ENCODE results near the gene WAPL.

The WAPL gene, protein sequence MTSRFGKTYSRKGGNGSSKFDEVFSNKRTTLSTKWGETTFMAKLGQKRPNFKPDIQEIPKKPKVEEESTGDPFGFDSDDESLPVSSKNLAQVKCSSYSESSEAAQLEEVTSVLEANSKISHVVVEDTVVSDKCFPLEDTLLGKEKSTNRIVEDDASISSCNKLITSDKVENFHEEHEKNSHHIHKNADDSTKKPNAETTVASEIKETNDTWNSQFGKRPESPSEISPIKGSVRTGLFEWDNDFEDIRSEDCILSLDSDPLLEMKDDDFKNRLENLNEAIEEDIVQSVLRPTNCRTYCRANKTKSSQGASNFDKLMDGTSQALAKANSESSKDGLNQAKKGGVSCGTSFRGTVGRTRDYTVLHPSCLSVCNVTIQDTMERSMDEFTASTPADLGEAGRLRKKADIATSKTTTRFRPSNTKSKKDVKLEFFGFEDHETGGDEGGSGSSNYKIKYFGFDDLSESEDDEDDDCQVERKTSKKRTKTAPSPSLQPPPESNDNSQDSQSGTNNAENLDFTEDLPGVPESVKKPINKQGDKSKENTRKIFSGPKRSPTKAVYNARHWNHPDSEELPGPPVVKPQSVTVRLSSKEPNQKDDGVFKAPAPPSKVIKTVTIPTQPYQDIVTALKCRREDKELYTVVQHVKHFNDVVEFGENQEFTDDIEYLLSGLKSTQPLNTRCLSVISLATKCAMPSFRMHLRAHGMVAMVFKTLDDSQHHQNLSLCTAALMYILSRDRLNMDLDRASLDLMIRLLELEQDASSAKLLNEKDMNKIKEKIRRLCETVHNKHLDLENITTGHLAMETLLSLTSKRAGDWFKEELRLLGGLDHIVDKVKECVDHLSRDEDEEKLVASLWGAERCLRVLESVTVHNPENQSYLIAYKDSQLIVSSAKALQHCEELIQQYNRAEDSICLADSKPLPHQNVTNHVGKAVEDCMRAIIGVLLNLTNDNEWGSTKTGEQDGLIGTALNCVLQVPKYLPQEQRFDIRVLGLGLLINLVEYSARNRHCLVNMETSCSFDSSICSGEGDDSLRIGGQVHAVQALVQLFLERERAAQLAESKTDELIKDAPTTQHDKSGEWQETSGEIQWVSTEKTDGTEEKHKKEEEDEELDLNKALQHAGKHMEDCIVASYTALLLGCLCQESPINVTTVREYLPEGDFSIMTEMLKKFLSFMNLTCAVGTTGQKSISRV (N-terminal part only)

DNA sequence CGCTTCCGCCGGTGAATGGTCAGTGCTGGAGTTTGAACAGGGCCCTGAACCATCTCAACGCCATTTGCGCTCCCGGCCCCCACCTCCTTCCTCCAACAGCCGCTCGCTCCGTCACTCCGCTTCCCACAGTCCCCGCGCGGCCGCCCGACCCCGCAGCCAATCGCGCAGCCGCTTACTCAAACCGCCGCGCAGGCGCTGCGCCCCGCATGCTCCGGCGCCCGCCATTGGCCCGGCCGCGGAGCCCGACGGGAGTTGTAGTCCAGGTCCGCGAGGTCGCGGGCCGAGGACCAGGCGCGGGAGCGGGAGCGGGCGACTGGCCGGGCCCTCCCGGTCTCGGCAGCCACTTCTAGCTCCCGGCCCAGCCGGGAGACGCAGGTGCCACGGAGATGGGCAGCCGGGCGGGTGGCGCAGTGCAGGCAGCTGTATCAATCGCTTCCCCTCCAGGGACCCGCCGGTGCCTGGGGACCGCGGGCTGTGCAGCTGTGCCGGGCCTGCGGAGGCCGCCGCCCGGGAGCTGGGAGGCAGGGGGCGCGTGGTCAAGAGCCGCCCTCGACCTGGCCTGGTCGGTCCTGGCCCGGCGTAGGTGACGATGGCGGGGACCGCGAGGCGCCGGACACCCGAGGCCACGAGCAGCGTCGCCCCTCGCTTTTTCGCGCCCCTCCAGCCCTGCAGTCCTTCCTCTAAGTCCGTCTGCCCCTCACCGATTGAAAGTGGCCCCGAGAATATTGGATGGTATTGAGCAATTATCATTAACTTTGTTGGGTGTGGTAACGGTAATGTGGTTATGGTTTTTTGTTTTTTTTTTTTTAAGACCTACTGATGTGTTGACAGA is at the start of gene WAPL:
Gene WAPL, minus strand, starts transcription at position 115 of the 832 bp plus-strand sequence. CDS start 3,723 bp downstream, outside the sequence.
- TF ChIP-seq, protein P1, sequence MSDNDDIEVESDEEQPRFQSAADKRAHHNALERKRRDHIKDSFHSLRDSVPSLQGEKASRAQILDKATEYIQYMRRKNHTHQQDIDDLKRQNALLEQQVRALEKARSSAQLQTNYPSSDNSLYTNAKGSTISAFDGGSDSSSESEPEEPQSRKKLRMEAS (IDR thresholded peaks at IDR 0.05), result peak; percentile 81; the same call in 1 of the 2 replicates
- peak; percentile 66 for TF ChIP-seq TAF1 (IDR thresholded peaks at IDR 0.05; ENCODE audit: low read depth)
- peak; percentile 93 for TF ChIP-seq YY1 (IDR thresholded peaks at IDR 0.05; ENCODE audit: low read depth)
- TF ChIP-seq EP300 (IDR thresholded peaks at IDR 0.05; ENCODE audit: borderline replicate concordance), result 0 out of 2 replicates have a peak, but pooled peaks have one; percentile 10
- no peak; the same call in 1 of the 2 replicates for TF ChIP-seq TCF12 (IDR thresholded peaks at IDR 0.05; ENCODE audit: low read depth)
- peak; percentile 57; the same call in 1 of the 2 replicates for TF ChIP-seq ZBTB7A (IDR thresholded peaks at IDR 0.05; ENCODE audit: low read depth)
- 0 out of 2 replicates have a peak, but pooled peaks have one; percentile 1 for TF ChIP-seq RAD21 (IDR thresholded peaks at IDR 0.05; ENCODE audit: low read depth)
- TF ChIP-seq FOXM1 (IDR thresholded peaks at IDR 0.05; ENCODE audit: borderline replicate concordance, low read depth), result no peak
- peak; percentile 75 for TF ChIP-seq CREB1 (IDR thresholded peaks at IDR 0.05; ENCODE audit: low read depth)
- 0 out of 2 replicates have a peak, but pooled peaks have one; percentile 10 for TF ChIP-seq CEBPB (IDR thresholded peaks at IDR 0.05)
- TF ChIP-seq, protein P2, sequence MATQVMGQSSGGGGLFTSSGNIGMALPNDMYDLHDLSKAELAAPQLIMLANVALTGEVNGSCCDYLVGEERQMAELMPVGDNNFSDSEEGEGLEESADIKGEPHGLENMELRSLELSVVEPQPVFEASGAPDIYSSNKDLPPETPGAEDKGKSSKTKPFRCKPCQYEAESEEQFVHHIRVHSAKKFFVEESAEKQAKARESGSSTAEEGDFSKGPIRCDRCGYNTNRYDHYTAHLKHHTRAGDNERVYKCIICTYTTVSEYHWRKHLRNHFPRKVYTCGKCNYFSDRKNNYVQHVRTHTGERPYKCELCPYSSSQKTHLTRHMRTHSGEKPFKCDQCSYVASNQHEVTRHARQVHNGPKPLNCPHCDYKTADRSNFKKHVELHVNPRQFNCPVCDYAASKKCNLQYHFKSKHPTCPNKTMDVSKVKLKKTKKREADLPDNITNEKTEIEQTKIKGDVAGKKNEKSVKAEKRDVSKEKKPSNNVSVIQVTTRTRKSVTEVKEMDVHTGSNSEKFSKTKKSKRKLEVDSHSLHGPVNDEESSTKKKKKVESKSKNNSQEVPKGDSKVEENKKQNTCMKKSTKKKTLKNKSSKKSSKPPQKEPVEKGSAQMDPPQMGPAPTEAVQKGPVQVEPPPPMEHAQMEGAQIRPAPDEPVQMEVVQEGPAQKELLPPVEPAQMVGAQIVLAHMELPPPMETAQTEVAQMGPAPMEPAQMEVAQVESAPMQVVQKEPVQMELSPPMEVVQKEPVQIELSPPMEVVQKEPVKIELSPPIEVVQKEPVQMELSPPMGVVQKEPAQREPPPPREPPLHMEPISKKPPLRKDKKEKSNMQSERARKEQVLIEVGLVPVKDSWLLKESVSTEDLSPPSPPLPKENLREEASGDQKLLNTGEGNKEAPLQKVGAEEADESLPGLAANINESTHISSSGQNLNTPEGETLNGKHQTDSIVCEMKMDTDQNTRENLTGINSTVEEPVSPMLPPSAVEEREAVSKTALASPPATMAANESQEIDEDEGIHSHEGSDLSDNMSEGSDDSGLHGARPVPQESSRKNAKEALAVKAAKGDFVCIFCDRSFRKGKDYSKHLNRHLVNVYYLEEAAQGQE (IDR thresholded peaks at IDR 0.05; ENCODE audit: low read depth), result peak; percentile 30; the same call in 1 of the 2 replicates
- no peak for TF ChIP-seq NFIC (IDR thresholded peaks at IDR 0.05)
- TF ChIP-seq TEAD4 (IDR thresholded peaks at IDR 0.05), result no peak; the same call in 1 of the 2 replicates
- TF ChIP-seq EGR1 (IDR thresholded peaks at IDR 0.05), result no peak; the same call in 1 of the 2 replicates
- TF ChIP-seq, protein P3, sequence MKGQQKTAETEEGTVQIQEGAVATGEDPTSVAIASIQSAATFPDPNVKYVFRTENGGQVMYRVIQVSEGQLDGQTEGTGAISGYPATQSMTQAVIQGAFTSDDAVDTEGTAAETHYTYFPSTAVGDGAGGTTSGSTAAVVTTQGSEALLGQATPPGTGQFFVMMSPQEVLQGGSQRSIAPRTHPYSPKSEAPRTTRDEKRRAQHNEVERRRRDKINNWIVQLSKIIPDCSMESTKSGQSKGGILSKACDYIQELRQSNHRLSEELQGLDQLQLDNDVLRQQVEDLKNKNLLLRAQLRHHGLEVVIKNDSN (IDR thresholded peaks at IDR 0.05), result peak; percentile 3; the same call in 1 of the 2 replicates

DNA sequence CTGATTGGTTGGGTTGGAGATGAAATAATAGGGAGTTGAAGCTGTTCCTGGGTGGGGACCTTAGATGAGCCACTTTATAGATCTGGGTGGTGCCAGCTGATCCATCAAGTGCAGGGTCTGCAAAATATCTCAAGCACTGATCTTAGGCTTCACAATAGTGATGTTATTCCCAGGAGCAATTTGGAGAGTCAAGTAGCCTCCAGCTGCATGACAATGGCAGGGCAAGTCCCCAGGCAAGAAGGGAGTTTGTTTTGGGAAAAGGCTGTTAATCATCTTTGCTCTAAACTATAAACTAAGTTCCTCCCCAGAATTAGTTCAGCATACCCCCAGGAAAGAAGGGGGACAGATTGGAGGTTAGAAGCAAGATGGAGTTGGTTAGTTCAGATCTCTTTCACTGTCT is 47.7 kb upstream of the WAPL start:
- no peak for TF ChIP-seq TEAD4 (IDR thresholded peaks at IDR 0.05)
- TF ChIP-seq, protein P2 (IDR thresholded peaks at IDR 0.05; ENCODE audit: low read depth), result no peak
- no peak for TF ChIP-seq TAF1 (IDR thresholded peaks at IDR 0.05; ENCODE audit: low read depth)
- TF ChIP-seq, protein P1 (IDR thresholded peaks at IDR 0.05), result no peak
- TF ChIP-seq YY1 (IDR thresholded peaks at IDR 0.05; ENCODE audit: low read depth), result no peak
- TF ChIP-seq, protein P3 (IDR thresholded peaks at IDR 0.05), result no peak
- TF ChIP-seq FOXM1 (IDR thresholded peaks at IDR 0.05; ENCODE audit: borderline replicate concordance, low read depth), result no peak
- no peak for TF ChIP-seq EGR1 (IDR thresholded peaks at IDR 0.05)
- no peak for TF ChIP-seq CREB1 (IDR thresholded peaks at IDR 0.05; ENCODE audit: low read depth)

DNA sequence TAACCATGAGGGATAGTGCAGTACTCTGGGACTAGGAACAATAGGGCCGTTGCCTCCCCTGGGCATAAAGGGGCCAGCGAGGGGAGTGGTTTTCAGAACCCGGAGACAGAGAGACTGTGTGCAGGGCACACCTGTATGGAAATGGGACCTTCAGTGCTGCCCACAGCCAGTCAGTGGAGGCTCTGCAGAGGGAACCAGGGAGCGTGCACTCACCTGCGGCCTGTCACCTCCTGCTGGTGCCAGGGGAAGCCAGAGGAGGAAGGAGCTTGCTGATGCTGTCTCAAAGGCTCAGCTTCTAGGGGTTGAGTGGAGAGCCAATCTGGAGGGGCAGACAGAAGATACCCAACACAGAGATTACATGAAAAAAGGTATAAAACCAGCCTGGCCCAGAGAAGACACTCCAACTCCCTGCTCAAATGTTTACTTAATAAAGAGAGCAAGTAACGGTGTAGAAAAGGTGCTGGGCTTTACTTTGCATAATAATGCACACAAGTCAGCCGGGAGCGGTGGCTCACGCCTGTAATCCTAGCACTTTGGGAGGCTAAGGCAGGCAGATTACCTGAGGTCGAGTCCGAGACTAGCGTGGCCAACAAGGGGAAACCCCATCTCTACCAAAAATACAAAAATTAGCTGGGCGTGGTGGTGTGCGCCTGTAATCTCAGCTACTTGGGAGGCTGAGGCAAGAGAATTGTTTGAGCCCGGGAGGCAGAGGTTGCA is 35.5 kb upstream of the WAPL start:
- TF ChIP-seq TCF12 (IDR thresholded peaks at IDR 0.05; ENCODE audit: low read depth), result no peak
- TF ChIP-seq, protein P3 (IDR thresholded peaks at IDR 0.05), result no peak
- TF ChIP-seq TEAD4 (IDR thresholded peaks at IDR 0.05), result no peak
- no peak for TF ChIP-seq TAF1 (IDR thresholded peaks at IDR 0.05; ENCODE audit: low read depth)
- TF ChIP-seq EP300 (IDR thresholded peaks at IDR 0.05; ENCODE audit: borderline replicate concordance), result no peak
- TF ChIP-seq, protein P1 (IDR thresholded peaks at IDR 0.05), result no peak
- no peak for TF ChIP-seq NFIC (IDR thresholded peaks at IDR 0.05)
- TF ChIP-seq, protein P2 (IDR thresholded peaks at IDR 0.05; ENCODE audit: low read depth), result no peak
- TF ChIP-seq ZBTB7A (IDR thresholded peaks at IDR 0.05; ENCODE audit: low read depth), result no peak
- no peak for TF ChIP-seq EGR1 (IDR thresholded peaks at IDR 0.05)
- TF ChIP-seq FOXM1 (IDR thresholded peaks at IDR 0.05; ENCODE audit: borderline replicate concordance, low read depth), result no peak

All from Ishikawa (cell line).